Spleen (tissue), 7 donors: Measurements from ENCODE around the gene OST4.

Experiments used
- POLR2A ChIP-seq, 3 donors: fragments of 450-650 bp; IDR thresholded peaks; one replicate each; pipeline ENCODE4 v1.5.1; 2017; ENCODE audit warnings: antibody characterized with exemption in 3 of 3, mild to moderate bottlenecking in 1 of 3
- POLR2AphosphoS5 ChIP-seq, 3 donors: sonication (generic); formaldehyde crosslinking; IDR thresholded peaks; one replicate each; pipeline ENCODE4 v1.5.1; 2017; ENCODE audit warnings: antibody characterized with exemption in 3 of 3
- TF ChIP-seq, protein P1 (sequence below), 11 experiments: fragments of 200-600 bp in 7 of 11; fragments of 450-650 bp in 4 of 11; sonication (generic) in 4 of 11; IDR thresholded peaks in 8 of 11; conservative IDR thresholded peaks in 3 of 11; 1 replicate in 7 of 11; 2 replicates in 4 of 11; pipeline versions ENCODE4 v1.4.0 to v1.8.0; 2016 to 2021; ENCODE audit warnings: antibody characterized with exemption in 11 of 11, inconsistent platforms in 4 of 11, mild to moderate bottlenecking in 1 of 11
- donor health status: DM: no; HTN: no; CAD: no; lungs with moderate emphysema.
- donor health status: DM: no; HTN: no; CAD: no.
- donor health status: DM: no; HTN: no; CAD: no.

DNA sequence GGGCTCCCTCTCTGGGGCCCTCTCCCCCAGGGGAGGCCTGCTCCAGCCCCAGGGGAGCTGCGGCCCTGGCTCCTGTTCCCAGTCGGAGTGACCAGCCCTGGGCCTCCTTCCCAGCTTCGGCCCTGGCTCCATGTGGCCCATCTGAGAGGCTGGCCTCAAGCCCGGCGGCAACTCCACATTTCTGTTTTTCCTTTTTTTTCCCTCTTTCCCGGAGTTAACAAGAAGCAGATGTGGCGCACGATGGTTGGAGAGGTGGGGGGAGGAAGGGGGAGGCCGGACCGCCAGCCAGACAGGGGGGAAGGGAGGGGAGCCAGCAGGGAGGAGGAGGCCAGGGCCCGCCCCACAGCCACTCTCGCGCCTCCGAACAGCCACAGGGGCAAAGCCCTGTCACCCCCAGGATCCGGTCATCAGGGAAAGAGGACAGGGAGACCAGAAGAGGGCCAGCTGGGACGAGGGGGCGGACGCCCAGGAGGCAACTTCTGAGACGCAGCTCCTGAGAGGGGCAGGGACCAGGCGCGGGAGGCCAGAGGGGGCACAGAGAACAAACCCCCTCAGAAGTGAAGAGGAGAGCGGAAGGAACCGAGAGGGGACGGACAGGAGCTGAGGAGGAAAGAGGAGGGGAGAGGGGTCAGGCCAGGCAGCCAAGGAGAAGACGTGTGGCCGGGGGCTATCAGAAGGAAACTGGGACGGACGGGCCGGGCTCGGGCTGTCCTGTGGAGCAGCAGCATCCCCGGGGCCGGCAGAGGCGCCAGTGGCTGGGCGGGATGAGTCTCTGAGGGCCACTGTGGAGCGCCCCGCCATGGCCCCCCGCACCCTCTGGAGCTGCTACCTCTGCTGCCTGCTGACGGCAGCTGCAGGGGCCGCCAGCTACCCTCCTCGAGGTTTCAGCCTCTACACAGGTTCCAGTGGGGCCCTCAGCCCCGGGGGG, 7.1 kb upstream of the OST4 start, which contains the start of gene EMILIN1:
- TF ChIP-seq, protein P1, sequence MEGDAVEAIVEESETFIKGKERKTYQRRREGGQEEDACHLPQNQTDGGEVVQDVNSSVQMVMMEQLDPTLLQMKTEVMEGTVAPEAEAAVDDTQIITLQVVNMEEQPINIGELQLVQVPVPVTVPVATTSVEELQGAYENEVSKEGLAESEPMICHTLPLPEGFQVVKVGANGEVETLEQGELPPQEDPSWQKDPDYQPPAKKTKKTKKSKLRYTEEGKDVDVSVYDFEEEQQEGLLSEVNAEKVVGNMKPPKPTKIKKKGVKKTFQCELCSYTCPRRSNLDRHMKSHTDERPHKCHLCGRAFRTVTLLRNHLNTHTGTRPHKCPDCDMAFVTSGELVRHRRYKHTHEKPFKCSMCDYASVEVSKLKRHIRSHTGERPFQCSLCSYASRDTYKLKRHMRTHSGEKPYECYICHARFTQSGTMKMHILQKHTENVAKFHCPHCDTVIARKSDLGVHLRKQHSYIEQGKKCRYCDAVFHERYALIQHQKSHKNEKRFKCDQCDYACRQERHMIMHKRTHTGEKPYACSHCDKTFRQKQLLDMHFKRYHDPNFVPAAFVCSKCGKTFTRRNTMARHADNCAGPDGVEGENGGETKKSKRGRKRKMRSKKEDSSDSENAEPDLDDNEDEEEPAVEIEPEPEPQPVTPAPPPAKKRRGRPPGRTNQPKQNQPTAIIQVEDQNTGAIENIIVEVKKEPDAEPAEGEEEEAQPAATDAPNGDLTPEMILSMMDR (IDR thresholded peaks at IDR 0.05 in 8 of 11, conservative IDR thresholded peaks at IDR 0.05 in 3 of 11): no peak
- TF ChIP-seq POLR2A (IDR thresholded peaks at IDR 0.05): peak in 1 of 3 donors; percentile 10
- TF ChIP-seq POLR2AphosphoS5 (IDR thresholded peaks at IDR 0.05): peak; percentile 77 to 87 (median 85)
